Stimulated activated CD8-positive, alpha-beta memory T cell treated with anti-CD3 and anti-CD28 coated beads, Interleukin-15, amount 100 ng/mL, for 48 hours (primary cell): ENCODE data around the gene MED22.
"Not testable (repeated sequence)": the region's sequence is repeated elsewhere in the genome, so short reads cannot be mapped to it uniquely, and the experiment has no call there.

ENCODE experiments used
- DNase-seq, 2 donors: peaks; one replicate each; pipeline ENCODE4 v3.0.0-alpha.2; 2020; ENCODE audit warnings: low read depth in 2 of 2

Gene MED22

DNA sequence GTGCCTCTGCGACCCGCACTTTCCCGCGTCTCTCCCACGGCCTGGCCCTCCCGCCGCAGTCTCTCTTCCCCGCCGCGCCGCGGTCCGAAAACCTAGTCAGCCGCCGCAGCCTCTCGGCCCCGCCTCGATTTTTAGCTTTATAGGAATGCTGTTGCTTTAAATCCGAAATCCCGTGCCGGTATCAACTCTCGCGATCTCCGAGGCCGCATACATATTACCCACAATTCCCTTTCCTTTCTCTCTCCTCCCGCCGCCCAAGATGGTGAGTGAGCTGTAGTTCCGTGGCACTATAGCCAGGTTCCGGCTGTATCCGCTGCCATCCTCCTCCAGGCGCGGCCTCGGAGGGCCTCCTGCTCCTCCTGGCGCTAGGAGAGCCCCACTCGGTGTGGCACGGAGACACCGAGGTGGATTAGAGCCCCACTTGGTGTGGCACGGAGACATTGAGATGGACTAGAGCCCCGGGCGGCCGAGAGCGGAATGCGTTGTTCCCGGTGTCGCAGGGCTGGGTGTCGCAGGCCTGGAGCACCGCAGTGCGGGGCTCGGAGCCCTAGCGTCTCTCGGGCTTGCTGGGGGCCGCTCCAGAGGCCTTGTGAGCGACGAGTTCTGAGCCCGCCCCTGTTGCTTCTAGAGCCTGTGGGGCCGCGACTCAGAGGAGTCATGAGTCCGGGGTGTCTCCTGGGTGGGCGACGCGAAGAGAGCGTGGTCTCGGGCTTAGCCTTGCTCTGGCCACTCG is at the start of gene MED22, which contains the start of gene RPL7A:
TSS of gene MED22 (minus strand) at position 147 of the 733 bp plus-strand sequence. CDS start 1,469 bp downstream, outside the sequence.
TSS of gene RPL7A (plus strand) at position 234 of the 733 bp plus-strand sequence. CDS start at position 260, 26 bp downstream.
- DNase-seq: peak; percentile 84 to 90

DNA sequence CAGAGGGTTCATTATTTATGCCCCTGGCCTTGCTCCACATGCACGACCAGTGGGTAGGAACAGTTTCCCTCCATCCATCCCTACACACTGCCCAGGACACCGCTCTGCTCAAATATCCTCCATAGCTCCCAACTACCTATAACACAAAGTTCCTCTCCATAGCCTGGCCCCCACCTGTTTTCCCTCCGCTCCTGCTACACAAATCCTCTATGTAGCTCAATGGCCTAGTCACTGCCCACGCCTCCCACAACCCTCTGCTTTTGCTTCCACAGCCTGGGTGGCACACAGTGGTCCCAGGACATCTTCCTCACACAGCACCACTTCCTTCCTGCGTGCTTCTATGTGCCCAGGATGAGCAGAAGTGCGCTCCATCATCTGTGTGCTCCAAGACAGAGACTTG is 49.4 kb upstream of the MED22 start:
- no peak for DNase-seq

DNA sequence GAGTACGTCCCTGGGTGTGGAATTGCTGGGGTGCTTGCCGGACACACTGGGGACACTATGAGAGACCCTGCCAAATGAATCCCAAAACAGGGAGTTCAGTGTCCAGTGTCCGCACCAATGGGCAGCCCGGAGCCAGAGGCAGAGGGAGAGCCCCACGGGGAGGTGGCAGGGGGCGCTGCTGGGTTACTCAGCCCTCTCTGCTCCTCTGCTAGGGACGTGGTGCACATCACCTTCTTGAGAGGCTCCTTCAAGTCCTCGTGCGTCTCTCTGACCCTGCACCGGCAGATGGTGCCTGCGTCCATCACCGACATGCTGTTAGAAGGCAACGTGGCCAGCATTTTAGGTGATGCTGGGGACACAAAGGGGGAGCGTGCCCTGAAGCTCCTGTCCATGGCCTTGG is 49.0 kb upstream of the MED22 start:
- DNase-seq: no peak

DNA sequence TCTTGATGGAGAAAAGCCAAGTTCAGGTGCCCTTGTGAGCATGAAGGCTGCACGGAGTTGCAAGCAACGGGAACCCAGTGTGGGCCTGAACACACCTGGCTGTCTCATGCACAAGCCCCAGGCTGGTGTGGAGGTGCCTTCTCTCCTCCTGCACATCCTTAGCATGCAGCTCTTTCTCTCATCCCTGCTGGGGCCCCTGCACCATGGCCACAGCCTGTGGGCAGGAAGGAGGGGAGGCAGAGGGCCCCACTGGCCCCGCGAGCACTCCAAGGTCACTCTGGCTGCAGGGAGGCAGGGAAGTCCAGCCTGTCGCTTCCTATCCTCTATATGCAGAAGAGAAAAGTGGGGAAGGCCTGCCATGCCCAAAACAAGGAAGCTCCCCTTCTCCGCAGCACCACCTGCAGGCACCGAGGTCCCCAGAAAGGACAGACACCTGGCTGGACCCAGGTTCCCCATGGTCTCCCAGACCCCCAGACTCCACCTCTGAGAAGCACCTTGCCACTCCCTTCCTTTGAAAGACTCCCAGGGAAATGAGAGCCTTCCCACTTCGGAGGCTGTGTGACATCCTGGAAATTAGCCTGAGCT is 46.8 kb upstream of the MED22 start:
- DNase-seq: no peak

DNA sequence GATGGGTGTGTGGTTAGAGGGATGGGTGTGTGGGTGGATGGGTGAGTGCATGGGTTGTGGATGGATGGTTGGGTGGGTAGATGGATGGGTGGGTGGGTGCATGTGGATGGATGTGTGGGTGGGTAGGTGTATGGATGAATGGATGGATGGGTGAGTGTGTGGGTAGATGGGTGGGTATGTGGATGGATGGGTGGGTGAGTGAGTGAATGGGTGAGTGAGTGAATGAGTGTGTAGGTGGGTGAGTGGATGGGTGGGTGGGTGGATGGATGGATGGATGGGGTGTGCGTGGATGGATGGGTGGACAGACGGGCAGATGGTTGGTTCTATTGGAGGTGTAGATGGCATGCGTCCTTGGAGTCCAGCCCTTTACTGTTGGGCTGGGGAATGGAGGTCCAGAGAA is 45.5 kb upstream of the MED22 start:
- no peak for DNase-seq

DNA sequence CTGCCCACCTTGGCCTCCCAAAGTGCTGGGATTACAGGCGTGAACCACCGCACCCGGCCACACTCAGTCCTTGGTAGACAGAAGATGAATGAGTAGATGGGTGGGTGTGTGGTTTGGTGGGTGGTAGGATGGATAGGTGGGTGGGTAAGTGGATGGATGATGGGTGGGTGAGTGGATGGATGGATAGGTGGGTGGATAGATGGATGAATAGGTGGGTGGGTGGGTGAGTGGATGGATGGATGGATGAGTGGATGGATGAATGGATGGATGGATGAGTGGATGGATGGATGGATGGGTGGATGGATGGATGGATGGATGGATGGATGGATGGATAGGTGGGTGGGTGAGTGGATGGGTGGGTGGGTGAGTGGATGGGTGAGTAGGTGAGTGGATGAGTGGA is 44.4 kb upstream of the MED22 start:
- DNase-seq: not testable (repeated sequence)

DNA sequence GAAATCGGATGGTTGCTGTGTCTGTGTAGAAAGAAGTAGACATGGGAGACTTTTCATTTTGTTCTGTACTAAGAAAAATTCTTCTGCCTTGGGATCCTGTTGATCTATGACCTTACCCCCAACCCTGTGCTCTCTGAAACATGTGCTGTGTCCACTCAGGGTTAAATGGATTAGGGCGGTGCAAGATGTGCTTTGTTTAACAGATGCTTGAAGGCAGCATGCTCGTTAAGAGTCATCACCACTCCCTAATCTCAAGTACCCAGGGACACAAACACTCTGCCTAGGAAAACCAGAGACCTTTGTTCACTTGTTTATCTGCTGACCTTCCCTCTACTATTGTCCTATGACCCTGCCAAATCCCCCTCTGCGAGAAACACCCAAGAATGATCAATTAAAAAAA is 43.5 kb upstream of the MED22 start:
- DNase-seq: not testable (repeated sequence)

DNA sequence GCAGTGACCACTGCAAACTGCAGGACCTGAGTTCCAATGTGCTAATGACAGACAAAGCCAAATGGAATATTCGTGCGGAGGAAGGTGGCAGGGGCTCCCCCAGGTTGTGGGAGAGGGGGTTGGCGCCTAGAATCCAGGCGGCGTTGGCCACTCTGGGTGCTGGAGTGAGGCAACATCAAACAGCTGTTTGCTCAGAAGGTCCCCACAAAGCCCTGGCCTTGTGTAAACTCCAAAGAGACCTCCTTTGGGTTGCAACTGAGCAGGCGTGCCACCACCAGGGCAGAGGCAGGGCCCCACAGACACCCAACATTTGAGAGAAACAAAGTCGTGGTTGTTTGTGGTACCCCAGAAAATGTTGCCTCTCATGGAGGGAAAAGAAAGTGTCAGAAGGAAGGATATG is 42.8 kb upstream of the MED22 start:
- no peak for DNase-seq

DNA sequence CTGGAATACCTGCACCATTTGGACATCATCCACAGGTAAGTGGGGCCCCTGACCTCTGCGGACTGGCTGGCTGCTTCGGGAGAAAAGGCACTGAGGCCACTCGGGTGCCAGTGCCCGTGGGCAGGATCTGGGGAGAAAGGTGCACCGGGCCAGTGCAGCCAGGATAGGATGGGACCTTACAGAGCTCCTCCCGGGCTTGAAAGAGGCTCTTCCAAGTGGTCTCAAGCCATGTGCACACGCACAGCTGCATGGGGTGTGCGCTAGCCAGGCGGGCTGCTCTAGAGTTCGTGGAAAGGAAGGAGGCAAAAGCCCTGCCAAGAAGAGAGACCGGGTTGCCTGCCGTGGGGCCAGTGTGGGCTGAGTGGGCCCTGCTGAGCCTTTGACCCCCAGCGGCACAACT is 41.6 kb upstream of the MED22 start:
- no peak for DNase-seq

DNA sequence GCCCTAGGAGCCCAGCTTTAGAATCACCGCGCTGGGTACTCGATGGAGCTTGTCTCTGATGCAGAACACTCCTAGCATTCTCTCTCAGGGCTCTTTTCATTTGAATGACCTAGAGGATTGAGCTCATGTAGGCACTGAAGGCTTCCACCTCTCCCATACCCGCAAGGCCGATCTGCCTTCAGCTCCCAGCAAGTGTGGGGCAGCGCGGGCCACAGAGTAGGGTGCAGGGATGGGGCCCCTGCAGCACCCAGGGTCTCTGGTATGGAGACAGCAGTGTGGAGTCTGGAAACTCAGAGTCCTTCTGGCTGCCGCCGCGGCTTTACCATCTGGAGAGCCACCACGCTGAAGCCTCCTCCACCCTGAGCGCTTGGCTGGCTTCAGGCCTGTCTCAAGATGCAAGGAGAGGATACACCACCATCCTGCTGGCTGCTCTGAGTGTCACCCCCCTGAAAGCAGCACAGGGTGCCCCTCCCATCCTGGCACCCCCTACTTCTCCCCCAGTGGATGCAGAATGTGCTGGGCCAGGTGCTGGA is 41.2 kb upstream of the MED22 start:
- no peak for DNase-seq

DNA sequence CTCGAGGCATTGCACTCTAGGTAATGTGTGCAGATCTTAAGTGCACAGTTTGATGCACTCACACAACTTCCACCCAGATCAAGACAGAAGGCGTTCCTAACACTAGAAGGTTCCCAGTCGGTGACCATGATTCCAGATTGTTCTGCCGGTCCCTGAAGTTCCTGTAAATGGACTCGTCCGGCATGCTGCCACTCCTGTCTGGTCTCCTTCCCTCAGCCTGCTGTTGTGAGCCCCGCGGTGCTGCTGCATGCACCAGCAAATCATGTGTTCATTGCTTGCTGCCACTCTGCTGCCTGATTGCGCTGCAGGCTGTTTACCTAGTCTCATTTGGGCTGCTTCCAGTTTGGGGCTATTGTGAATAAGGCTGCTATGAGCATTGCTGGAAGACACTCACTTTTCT is 39.7 kb upstream of the MED22 start:
- DNase-seq: no peak

DNA sequence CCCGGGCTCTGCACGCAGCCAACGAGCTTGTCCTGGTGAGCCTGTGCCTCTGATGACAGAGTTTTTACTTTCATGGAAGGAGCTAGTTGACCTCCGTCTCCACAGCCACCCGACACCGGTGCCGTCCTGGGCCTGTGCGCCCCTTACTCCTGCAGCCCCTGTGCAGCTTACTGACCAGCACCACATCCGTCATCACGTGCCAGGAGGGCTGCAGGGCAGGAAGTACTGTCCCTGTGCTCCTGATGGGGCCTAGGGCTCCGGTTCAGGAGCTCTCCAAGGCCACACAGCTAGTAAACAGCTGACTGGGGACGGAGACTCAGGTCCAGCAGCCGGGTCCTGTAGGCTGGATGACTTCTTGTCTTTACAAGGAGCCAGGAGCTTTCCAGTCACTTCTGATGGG is 38.4 kb upstream of the MED22 start:
- no peak for DNase-seq

DNA sequence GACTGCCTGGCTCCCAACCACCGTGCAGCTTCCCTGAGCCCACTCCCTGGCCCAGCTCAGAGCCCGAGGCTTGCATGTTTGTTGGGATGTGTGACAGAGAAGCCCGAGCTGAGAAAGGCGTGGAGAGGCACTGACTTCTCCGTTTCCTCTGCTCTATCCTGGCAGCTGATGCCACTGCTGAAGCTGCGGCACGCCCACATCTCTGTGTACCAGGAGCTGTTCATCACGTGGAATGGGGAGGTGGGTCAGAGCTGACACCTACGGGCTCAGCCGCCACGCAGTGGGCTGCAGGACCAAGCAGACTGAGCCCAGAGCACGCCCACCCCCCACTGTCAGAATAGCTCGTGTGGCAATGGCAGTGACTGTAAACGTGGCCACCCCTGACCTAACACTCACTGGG is 37.5 kb upstream of the MED22 start:
- no peak for DNase-seq

DNA sequence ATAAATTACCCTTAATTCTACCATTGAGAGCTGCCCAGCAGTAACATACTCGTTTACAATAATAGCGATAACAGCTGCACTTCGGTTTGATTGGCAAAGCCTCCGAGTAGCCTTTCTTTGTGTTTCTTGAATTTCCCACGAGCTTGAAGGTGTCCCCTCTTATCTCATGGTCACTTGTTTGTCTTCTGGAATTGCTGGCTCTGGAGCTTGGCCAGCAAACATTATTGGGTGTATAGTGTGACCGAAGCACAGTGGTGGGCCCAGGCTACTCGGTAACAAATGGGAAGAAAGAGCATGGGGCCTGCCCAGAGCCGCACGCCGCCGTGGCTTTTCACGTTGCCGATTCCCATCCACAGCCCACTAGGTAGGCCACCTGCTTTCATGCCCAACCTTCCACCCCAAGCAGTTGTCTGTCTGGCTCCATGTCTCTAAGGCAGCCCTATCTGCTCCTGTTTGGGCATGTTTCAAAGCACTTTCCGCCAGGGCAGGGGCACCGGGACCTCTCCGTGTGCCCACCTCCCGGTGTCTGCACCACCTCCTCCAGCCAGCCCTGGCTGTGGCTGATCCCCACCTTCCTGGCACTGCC is 36.9 kb upstream of the MED22 start:
- no peak for DNase-seq

DNA sequence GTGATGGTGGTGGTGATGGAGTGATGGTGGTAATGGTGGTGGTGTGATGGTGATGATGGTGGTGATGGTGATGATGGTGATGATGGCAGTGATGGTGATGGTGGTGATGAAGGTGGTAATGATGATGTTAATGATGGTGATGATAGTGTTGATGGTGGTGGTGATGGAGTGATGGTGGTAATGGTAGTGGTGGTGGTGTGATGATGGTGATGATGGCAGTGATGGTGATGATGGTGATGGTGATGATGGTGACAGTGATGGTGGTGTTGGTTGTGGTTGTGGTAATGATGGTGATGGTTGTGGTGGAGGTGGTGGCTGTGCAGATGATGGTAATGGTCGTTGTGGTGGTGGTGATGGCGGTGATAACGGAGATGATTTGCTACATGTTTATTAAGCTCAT is 35.5 kb upstream of the MED22 start:
- DNase-seq: no peak

DNA sequence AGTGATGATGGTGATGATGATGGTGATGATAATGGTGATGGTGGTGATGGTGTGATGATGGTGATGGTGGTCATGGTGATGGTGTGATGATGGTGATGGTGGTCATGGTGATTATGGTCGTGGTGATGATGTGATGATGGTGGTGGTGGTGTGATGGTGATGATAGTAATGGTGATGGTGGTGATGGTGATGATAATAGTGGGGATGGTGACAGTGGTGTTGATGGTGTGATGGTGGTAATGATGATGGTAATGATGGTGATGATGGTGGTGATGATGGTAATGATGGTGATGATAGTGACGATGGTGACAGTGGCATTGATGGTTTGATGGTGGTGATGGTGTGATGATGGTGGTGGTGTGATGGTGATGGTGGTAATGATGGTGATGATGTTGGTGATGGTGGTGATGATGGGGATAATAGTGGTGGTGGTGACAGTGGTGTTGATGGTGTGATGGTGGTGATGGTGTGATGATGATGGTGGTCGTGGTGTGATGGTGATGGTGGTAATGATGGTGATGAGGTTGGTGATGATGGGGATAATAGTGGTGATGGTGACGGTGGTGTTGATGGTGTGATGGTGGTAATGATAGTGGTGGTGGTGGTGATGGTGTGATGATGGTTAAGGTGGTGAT is 34.7 kb upstream of the MED22 start:
- no peak for DNase-seq

DNA sequence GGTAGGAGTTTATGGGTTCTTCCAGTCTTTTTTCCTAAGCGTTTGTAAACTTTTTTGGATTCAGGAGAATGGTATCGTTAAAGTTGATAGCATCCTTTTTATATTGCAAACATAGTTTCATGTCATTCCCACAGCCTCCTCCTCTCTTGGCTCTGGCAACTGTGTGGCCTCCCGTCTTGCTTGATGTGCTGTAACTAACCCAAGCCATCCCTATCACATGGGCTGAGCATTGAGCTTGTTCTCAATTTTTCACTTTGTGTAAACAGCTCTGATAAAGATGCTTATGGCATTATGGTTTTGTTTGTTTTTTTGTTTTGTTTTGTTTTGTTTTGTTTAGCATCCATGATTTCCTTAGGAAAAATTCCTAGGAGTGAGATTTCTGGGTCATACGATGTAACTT is 32.8 kb upstream of the MED22 start:
- DNase-seq: no peak

DNA sequence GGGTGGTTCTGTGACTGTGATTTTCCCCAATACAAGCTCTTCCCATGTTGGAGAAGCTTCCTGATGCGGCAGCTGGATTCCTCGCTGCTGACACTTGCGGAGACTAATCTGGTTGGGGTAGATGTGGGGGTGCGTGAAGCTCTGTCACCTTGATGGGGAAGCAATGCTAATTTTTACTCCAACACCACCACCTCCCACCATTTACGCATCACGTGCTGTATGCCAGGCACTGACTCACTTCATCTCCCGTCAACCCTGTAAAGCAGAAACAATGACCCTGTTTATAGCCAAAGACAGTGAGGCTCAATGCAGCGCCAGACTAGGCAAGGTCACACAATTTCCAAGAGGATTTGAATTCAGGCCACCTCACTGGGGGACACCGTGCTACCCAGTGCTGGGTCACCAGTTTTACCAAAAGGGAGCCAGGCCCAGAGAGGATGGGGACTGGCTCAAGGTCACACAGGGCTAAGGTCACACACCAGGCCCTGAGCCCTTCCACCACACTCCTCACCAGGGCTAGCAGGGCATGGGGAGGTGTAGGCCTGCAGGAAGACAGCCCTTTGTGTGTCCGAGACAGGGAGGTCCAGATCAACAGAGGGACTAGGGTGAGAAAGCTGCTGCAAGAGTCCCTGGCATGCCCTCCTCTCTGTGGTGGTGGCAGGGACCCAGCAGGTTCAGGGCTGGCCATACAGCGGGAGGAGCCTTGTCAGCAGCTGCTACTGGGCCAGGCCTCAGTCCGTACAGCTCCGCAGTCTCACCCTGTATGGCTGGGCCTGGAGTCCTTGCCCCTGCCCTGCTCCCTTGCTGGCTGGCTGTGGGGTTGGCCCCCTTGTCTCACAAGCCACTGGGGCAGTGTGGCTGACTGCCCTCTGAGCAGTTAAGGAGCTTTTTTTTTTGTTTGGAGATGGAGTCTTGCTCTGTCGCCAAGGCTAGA is 31.5 kb upstream of the MED22 start:
- no peak for DNase-seq

DNA sequence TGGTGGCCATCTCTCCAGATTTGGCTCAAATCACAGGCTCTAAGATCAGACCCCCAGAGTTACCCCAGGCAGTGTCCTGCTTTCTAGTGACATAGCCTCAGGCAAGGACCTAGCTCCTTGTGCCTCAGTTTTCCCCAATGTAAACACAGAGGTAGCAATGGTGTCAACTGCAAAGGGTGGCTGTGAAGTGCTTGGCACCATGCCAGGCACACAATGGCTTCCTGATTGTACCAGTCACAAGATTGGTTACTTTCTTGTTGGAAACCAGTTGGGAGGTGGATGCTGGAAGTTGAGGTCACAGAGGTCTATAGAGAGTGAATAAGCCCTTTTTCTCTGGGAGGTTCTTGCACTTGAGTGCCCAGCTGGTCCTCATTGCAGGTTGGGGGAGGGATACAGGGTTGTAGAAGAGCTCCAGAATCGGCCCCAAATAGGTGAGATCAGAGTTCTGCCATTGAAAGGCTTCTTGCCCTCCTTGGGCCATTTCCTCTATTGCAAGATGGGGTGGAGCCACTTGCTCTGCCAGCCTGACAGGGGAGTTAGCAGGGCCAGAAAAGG is 30.6 kb upstream of the MED22 start:
- DNase-seq: no peak

DNA sequence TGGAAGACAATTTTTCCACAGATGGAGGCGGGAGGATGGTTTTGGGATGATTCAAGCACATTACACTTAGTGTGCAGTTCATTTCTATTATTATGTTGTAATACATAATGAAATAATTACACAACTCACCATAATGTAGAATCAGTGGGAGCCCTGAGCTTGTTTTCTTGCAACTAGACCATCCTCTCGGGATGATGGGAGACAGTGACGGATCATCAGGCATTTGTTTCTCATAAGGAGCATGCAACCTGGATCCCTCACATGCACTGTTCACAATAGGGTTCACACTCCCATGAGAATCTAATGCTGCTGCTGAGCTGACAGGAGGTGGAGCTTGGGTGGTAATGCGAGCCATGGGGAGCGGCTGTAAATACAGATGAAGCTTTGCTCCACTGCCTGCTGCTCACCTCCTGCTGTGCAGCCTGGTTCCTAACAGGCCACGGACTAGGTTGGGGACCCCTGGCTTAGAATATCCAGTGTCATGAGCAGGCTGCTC is 29.8 kb upstream of the MED22 start:
- DNase-seq: no peak

DNA sequence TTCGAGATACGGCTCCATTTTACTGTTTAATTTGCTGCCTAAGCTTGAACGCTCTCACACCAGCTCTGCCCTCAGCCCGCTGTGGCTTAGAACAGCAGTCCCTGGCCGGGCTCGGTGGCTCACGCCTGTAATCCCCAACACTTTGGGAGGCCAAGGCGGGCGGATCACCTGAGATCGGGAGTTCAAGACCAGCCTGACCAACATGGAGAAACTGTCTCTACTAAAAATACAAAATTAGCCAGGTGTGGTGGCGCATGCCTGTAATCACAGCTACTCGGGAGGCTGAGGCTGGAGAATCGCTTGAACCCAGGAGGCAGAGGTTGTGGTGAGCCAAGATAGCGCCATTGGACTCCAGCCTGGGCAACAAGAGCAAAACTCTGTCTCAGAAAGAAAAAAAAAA is 29.3 kb upstream of the MED22 start:
- not testable (repeated sequence) for DNase-seq
